Upper lobe of right lung (tissue), 1 donor: ENCODE data around the gene GIPC3. TPM values are rescaled to one million over a fixed set of nuclear protein-coding genes. Genes with fewer than 3 reads are reported as not detected.
"Not testable (repeated sequence)": the region's sequence is repeated elsewhere in the genome, so short reads cannot be mapped to it uniquely, and the experiment has no call there.

Experiments
- ATAC-seq: fragments of 200-7000 bp; cut with Tn5 transposase; one replicate; pipeline ENCODE4 v1.9.1; 2020; ENCODE audit warnings: mild to moderate bottlenecking, moderate library complexity
- DNase-seq: peaks from one replicate; pipeline ENCODE4 v3.0.0-alpha.2; 2020
- H3K27ac ChIP-seq: fragments of 200-600 bp; one replicate; pipeline ENCODE4 v1.8.0; 2022
- H3K27me3 ChIP-seq: fragments of 200-600 bp; one replicate; pipeline ENCODE4 v1.8.0; 2022; ENCODE audit warnings: mild to moderate bottlenecking
- H3K36me3 ChIP-seq: fragments of 200-600 bp; one replicate; pipeline ENCODE4 v1.8.0; 2022
- H3K4me1 ChIP-seq: fragments of 200-600 bp; one replicate; pipeline ENCODE4 v1.8.0; 2022
- H3K4me3 ChIP-seq: fragments of 200-600 bp; one replicate; pipeline ENCODE4 v1.8.0; 2022; ENCODE audit warnings: mild to moderate bottlenecking
- H3K9me3 ChIP-seq: fragments of 200-600 bp; one replicate; pipeline ENCODE4 v1.8.0; 2022
- intact Hi-C: fragments of 100-400 bp; cut with DNase I; formaldehyde crosslinking; loops from one replicate; pipeline ENCODE4 v1.11.0; 2022
- total RNA-seq: library from RNA; stranded (reverse); fragmentation: NEBNext Ultra II Directional; extraction: Animal tissue kit (Norgen Biotek cat#: 25700); gene quantifications from one replicate; pipeline ENCODE4 v1.2.1, GENCODE V29; 2021
- TF ChIP-seq, protein P1 (sequence below): fragments of 200-600 bp; IDR thresholded peaks from one replicate; pipeline ENCODE4 v1.8.0; 2022; ENCODE audit warnings: antibody characterized with exemption
- donor health status: DM: no; HTN: yes; CAD: no; lungs with severe emphysema.

GIPC3 gene
- total RNA-seq, 1 donor from 2014 or later: 6.5 TPM

- Histone ChIP-seq H3K4me3 (no peak overlapping the region), H3K36me3 (no peaks in the 10 kb centered on the region), H3K9me3 (no peaks in the 10 kb centered on the region), H3K4me1 (peaks cover 10% of the 10 kb centered on the region), H3K27me3 (no peaks in the 10 kb centered on the region), H3K27ac (no peak overlapping the region)
- ATAC-seq (no peak), DNase-seq (no peak)
- TF ChIP-seq, protein P1, sequence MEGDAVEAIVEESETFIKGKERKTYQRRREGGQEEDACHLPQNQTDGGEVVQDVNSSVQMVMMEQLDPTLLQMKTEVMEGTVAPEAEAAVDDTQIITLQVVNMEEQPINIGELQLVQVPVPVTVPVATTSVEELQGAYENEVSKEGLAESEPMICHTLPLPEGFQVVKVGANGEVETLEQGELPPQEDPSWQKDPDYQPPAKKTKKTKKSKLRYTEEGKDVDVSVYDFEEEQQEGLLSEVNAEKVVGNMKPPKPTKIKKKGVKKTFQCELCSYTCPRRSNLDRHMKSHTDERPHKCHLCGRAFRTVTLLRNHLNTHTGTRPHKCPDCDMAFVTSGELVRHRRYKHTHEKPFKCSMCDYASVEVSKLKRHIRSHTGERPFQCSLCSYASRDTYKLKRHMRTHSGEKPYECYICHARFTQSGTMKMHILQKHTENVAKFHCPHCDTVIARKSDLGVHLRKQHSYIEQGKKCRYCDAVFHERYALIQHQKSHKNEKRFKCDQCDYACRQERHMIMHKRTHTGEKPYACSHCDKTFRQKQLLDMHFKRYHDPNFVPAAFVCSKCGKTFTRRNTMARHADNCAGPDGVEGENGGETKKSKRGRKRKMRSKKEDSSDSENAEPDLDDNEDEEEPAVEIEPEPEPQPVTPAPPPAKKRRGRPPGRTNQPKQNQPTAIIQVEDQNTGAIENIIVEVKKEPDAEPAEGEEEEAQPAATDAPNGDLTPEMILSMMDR: no peak
- intact Hi-C loops: no loop called here
Observed at GRCh38 chr19:3577723-3578344, 7.4 kb upstream of the GIPC3 start.

- H3K27ac ChIP-seq: no peak overlapping the region
- DNase-seq (no peak), ATAC-seq (no peak)
- no peaks in the 10 kb centered on the region for H3K27me3 ChIP-seq
- no peak overlapping the region for H3K4me3 ChIP-seq
- intact Hi-C loops: no loop called here
- no peaks in the 10 kb centered on the region for H3K9me3 ChIP-seq
- TF ChIP-seq, protein P1: no peak
- H3K36me3 ChIP-seq: no peaks in the 10 kb centered on the region
- H3K4me1 ChIP-seq: peaks cover 9% of the 10 kb centered on the region
Observed at GRCh38 chr19:3578390-3578789, 6.9 kb upstream of the GIPC3 start.

- intact Hi-C loops: no loop called here
- H3K36me3 ChIP-seq: no peaks in the 10 kb centered on the region
- no peaks in the 10 kb centered on the region for H3K9me3 ChIP-seq
- DNase-seq: no peak
- peaks cover 12% of the 10 kb centered on the region for H3K27me3 ChIP-seq
- H3K4me1 ChIP-seq: peaks cover 6% of the 10 kb centered on the region
- H3K4me3 ChIP-seq: no peak overlapping the region
- no peak overlapping the region for H3K27ac ChIP-seq
- peak; percentile 9 for ATAC-seq
- TF ChIP-seq, protein P1: no peak
Observed at GRCh38 chr19:3580156-3580934, 4.9 kb upstream of the GIPC3 start.

DNA sequence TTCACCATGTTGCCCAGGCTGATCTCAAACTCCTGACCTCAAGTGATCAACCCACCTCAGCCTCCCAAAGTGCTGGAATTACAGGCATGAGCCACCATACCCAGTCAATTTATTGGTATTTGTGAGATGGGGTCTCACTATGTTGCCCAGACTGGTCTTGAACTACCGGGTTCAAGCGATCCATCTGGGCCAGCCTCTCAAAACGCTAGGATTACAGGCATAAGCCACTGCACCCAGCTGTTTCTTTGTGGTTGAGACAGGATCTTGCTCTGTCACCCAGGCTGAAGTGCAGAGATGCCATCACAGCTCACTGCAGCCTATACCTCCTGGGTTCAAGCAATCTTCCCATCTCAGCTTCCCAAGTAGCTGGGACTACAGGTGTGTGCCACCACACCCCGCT lies 3.5 kb upstream of the GIPC3 start:
- H3K36me3 ChIP-seq, H3K27ac ChIP-seq, H3K4me3 ChIP-seq, DNase-seq, H3K9me3 ChIP-seq, intact Hi-C loops, H3K4me1 ChIP-seq, ATAC-seq: not testable (repeated sequence)
- H3K27me3 ChIP-seq: peaks cover 19% of the 10 kb centered on the region

GRCh38 chr19:3584036-3584802 lies 1.1 kb upstream of the GIPC3 start:
- H3K9me3 ChIP-seq, ATAC-seq, H3K27ac ChIP-seq, intact Hi-C loops, H3K36me3 ChIP-seq, H3K4me3 ChIP-seq, DNase-seq, H3K4me1 ChIP-seq: not testable (repeated sequence)
- peaks cover 19% of the 10 kb centered on the region for H3K27me3 ChIP-seq

- DNase-seq: no peak
- peaks cover 19% of the 10 kb centered on the region for H3K27me3 ChIP-seq
- H3K4me1 ChIP-seq: peaks cover 3% of the 10 kb centered on the region
- H3K4me3 ChIP-seq: peak overlapping the region; percentile 47
- ATAC-seq: peak; percentile 37
- H3K27ac ChIP-seq: no peak overlapping the region
- TF ChIP-seq, protein P1: peak; percentile 59
- intact Hi-C loops: loop anchor here (5.0 kb wide), 1 partner anchor 36 kb away; no protein-coding TSS in a partner anchor
- no peaks in the 10 kb centered on the region for H3K36me3 ChIP-seq
- no peaks in the 10 kb centered on the region for H3K9me3 ChIP-seq
Observed at GRCh38 chr19:3586127-3586626, 899 bp downstream of the GIPC3 start.
